HG02642 (cell line): Measurements from ENCODE around the gene GARIN3.
A peak's percentile ranks its signal among the peaks of the same experiment; 100 is the strongest.
"Not testable (repeated sequence)": the region's sequence is repeated elsewhere in the genome, so short reads cannot be mapped to it uniquely, and the experiment has no call there.

Experiments used
- ATAC-seq: cut with Tn5 transposase; IDR thresholded peaks from one replicate; pipeline ENCODE4 v1.9.1; 2021; ENCODE audit warnings: mild to moderate bottlenecking; ENCODE audit not compliant: unreplicated experiment, poor library complexity

Gene GARIN3

DNA sequence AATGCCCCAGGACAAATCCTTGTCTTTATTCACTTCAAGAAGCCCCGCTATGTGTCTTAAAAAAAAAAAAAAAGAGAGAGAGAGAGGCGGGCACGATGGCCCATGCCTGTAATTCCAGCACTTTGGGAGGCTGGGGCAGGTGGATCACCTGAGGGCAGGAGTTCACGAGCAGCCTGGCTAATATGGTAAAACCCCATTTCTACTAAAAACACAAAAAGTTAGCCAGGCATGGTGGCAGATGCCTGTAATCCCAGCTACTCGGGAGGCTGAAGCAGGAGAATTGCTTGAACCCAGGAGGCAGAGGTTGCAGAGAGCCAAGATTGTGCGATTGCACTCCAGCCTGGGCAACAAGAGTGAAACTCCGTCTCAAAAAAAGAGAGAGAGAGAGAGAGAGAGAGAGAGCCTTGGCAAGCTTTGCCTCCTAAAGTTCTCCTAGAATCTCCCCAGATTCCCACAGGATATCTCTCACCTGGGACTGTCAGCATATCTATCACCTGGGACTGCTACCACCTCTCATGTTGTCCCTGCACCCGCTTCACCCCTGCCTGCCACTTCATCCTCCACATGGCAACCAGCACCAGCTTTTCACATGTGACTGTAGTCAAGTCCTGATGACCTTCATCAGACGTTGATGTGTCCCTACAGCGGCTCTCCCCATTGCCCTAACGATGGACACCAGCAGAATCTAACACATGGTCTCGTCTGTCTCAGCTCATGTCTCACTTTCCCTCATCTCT is 20.4 kb upstream of the GARIN3 start:
- no peak for ATAC-seq

DNA sequence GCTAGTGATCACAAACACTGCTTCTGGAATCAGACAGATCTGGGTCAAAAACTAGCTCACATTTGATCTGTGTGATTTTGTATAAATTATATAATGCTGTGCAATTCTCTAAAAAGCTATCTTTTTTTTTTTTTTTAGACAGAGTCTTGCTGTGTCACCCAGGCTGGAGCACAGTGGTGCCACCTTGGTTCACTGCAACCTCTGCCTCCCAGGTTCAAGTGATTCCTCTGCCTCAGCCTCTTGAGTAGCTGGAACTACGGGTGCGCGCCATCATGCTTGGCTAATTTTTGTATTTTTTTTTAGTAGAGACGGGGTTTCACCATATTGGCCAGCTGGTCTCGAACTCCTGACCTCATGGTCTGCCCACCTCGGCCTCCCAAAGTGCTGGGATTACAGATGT is 19.1 kb upstream of the GARIN3 start:
- not testable (repeated sequence) for ATAC-seq

DNA sequence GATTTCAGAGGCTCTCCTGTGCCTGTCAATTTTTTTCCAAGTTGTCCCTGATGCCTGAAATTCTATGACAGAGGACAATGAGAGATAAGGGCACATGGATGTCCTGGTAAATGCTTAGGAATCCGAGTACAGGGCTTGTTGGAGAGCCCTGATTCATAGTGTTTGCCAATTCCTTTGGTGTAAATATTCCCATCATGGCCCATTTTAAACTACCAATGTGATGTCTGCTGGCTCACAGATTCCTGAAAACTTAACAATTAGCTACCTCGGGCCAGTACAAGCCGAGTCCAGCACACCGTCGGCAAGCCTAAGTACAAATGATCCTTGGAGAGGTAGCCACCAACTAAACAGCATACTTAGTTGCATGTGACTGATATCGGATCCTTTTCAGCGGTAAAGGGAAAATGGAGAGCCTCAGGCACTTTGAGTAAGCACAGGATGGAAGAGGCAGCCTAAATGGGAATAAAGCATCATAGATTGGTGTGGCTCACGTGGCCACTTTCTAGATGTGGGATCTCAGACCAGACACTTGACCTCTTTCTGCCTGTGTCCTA is 18.1 kb upstream of the GARIN3 start:
- ATAC-seq: no peak

DNA sequence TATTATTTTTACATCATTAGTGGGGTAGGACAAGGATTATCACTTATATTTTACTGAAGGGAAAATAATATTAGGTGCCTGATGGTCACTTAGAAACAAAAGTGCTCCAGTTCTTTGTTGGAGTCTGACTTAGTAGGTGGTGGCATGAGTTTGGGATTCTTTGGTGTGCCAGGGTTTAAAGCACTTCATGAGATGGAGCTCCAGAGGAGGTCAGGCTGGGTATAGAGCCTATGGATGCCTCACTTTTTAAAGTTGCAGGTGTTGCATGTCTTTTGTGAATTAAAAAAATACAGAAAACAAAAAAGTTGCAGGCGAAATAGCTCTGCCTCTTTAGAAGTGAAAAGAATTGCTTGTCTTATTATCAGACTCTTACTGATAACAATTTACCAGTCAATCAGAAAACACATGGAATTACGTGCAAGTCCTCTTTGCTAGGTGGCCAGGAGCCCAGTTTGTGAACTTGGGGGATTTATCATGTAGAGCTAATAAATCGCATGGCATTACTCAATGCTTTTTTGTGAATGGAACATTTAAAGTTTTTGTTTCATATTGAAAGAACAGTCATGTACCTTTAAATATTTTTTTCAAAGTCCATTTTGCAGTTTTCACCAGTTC is 16.2 kb upstream of the GARIN3 start:
- no peak for ATAC-seq

DNA sequence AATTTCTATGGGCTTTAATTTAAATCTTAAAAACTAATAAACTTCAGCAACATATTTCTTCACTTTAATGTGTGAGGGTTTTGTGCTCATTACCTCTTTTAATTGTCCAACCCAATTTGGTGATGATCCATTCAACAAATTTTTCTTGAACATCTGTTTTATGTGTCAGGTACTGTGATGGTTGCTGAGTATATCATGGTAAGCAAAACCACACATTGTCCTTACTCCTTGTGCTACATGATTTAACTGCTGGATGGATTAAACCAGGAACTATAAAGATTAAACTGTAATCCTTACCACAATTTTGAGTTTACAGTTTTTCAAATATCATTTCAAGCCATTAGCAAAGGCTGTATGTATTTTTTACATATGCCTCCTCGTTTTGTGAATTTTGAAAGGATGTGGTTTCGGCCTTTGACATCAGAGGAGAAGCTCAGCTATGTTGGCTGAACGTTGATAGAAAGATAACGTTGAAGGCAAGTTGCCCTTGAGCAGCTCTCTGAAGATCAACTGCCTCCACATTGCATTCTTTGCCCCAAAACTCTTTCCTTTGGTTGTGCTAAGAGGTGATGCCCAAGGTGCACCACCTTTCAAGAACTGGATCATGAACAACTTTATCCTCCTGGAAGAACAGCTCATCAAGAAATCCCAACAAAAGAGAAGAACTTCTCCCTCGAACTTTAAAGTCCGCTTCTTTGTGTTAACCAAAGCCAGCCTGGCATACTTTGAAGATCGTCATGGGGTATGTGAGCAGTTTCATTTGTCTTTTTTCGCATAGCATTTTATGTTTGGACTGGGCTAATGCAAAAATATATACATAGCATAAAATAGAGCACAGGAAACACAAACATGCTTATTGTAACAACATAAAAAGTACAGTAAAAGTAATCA is 14.6 kb upstream of the GARIN3 start, which contains the start of gene ITK:
Gene ITK (plus strand): TSS at position 467 of the 891 bp plus-strand sequence. CDS start 138 bp downstream, at position 605.
- ATAC-seq: no peak

DNA sequence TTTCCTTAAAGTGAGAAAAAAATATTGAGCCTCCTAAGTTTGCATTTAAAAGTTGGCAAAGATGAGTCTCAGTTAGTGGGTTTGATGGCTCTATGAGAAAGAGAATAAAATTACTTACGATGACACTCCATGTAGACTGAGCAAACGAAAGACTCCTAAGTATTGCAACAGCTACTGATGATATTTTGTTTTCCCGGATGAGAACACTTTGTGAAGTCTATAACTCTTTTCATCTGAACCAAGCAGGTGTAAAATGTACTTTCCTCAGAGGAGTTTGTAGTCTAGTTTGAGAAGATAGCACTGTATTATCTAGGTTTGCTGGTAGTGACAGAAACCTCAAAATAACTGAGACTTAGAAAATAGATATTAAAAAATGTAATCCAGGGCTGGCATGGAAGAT is 12.9 kb upstream of the GARIN3 start:
- no peak for ATAC-seq

DNA sequence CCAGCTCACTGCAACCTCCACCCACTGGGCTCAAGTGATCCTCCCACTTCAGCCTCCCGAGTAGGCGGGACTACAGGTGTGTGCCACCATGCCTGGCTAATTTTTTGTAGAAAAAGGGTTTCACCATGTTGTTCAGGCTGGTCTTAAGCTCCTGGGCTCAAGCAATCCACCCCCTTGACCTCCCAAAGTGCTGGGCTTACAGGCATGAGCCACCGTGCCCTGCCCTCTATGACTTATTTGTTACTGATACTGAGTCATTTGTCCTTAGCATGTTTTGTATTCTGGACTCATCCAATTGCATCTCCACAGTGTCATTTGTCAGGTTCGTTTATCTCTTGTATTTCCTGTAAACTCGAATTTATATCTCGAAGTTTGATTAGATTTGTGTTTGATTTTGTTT is 11.9 kb upstream of the GARIN3 start:
- no peak for ATAC-seq

DNA sequence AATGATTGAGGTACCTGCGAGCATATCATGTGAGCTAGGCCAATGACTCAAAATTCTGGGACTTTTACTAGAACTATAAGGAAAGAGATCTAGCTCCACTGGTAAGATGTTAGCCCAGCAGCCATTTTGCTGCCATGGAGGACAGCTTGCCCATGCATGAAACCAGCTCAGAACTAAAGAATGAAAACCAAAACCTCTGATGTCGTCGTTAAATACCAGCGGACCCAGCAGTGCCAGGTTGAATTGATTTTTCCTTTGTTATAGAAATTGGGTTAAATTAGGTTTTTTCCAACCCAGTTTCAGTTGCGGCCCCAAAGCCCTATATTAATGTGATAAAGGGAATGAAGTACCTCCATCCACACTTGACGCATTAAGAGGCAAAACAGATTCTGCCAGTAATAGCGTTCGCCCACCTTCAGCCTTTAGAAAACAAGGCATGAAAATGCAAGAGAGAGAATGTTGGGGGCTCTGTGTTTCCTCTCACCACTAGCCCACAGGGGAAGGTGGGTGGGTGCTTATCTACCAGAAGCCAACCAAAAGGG is 9.1 kb upstream of the GARIN3 start:
- ATAC-seq: no peak

DNA sequence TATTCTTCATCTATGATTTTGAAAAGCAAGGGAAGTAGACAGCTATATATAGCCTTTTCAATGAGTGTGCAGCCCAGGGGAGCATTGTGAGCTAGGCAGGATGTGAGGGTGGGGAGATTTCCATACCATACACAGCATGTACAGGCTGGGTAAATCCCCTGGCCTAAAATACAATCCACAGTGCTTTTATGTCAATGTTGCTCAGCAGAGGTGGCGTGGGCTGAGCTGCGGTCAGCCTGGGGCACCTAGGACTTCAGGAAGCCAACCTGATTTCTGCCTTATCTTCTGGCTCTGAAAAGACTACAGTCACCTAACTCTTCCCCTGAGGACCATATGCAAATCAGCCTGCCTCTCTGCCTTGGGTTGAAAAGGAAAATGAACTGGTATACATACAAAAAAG is 6.3 kb upstream of the GARIN3 start:
- peak; percentile 99 for ATAC-seq

DNA sequence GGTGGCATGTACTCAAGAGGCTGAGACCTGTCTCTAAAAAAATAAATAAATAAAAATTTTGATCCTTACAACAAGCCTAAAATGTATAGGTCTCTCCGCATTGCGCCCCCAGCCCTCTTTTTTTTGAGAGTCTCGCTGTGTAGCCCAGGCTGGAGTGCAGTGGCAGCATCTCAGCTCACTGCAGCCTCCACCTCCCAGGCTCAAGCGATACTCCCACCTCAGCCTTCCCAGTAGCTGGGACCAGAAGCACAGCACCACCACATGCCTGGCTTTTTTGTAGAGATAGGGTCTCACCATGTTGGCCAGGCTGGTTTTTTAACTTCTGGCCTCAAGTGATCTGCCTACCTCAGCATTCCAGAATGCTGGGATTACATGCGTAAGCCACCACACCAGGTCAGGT is 2.2 kb upstream of the GARIN3 start:
- no peak for ATAC-seq

DNA sequence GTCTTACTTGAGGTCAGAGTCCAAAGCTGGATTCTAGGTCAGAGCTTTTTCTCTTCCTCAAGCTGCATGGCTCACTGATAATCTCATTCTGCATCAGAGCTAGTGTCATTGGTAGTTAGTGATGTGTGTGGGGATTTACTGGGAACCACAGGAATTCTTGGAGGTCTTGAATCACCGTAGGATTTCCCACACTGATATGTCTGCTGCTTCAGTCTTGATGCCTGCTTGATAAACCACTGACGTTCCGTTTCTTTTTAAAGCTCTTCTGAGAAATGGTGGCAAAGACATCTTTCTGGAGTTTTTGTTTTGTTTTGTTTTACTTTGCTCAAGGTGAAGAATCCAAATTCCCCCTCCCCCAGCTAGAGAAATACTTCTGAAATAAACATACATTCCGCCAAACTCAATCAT is 1.2 kb upstream of the GARIN3 start:
- no peak for ATAC-seq

DNA sequence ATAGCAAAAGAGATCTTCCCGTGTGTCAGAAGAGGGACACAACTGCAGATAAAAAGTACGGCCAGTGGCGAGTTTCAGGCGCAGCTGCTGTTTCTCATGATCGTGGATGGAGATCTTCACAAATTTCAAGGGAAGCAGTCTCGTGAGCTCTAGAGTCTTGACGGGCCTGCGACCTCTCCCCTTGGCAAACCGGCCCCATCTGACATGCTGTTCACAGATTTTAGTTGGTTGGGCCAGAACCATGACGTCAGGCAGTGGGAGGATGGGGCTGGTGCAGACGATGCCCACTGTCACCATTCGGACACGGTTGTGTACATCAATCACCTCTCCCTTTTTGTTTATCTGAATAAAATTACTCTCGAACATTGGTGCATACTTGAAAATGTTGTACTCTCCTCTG is 396 bp downstream of the GARIN3 start:
- no peak for ATAC-seq

DNA sequence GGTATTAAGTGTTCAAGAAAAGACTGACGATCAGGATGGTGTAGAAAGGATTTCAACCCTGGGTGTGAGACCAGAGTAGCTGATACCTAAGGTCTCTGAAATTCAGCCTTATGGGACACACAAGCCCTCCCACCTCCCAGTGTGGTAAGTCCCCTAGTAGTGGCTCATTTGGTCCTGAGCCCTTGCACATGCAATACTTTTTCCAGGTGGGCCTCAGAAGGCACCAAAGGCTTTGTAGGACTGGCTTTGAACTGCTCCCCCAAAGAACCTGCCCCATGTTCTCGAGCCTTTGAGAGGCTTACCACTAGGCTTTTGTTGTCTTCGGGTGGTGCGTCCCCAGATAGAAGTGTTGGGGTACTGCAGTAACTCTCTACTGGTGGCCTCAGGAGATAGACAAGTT is 803 bp downstream of the GARIN3 start:
- ATAC-seq: no peak

DNA sequence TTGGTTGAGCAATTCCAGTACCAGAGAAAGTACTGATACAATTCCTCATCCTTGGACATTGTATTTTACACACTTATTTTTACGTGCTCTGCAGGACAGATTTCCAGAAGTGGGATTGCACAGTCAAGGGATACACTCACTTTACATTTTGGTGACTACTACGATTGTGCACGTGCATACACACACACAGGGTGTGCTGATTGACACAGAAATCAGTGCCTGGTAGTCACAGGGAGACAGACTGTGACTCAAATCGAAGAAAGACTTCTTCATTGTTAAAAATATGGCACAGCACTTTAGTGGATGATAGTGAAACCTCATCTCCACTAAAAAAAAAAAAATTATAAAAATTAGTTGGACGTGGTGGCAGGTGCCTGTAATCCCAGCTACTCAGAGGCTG is 1.5 kb downstream of the GARIN3 start:
- ATAC-seq: no peak

DNA sequence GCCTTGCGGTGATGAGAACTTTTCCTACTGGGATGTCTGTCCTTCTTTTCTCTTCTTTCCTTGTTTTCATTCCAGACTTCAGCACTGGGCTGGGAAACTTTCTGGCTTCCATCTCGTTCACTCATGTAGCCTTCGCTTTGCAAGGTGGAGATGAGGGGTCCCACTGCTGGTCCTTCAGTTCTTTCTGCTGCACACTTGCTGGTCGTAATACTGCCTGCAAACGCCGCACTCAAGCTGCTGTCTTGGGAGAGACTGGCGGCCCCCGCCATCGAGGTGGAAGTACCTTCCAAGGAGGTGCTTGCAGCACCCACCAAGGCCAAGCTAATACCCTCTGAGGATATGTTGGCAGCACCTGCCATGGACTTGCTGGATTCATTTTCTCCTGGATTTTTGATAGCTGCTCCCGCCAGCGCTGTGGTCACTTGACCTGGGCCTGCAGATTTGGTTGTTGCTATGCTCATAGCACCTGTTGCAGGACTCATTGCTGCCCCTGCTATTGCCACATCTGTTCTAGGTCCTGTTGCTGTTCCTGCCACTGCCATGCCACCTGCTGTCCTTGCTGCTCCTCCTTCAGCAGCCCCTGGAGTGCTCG is 3.0 kb downstream of the GARIN3 start:
- ATAC-seq: no peak

DNA sequence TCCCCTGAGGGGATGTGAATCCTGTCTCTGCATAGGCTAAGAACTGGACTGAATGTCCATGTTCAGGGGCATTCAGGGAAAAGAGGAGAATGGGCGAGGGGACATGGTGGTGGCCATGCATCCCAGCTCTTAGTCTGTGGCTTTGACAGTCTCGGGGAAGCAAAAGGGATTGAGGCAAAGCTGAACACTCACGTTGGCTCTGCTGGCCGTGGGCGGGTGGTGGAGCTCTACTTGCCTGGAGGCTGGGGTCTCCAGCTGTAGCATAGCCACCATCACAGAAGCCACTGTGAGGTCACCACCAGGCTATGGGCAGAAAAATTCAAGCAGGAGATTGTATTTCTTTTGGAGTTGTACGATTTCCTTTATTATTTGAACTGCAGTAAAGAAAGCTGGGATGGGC is 4.1 kb downstream of the GARIN3 start:
- no peak for ATAC-seq

DNA sequence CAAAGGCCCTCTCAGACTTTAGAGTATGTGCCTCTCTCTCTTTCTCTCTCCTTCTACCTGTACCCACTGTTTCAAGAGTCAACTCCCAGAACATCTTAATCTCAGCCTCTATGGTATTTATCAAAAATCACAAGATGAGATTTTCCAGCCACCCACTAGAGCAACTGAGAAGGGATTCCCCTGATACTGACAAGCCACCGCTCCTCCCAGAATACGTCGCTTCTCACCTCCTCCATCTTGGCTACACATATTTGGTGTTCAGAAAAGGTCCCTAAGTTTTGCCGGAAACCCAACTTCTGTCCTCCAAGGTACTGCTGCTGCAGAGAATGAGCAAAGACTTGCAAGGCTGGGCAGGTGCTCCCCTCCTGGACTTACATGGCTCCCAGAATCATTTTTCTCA is 6.1 kb downstream of the GARIN3 start:
- ATAC-seq: no peak

DNA sequence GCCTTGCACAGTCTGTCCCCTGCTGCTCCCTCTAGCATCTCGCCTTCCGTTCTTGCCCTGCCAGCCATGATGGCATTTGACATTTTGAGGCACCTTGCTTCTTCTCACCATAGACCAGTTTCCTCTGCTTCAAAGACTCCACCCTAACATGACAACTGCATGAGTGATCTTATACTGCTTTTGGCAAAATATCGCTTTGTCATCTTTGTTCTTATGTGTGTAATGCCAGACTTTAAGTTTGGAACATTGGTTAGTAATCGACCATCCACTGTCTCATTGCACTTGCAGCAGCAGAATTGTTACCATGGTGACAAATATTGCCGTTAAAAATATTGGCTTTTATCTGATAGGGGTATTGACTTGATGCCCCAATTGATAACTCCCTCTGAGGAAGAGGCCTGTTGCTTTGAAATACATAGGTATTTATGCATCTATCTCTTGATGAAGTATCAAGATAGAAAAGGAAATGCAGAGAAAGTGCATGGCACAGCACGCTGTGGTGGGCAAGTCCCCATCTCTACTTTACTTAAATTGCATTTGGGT is 6.8 kb downstream of the GARIN3 start:
- ATAC-seq: no peak

DNA sequence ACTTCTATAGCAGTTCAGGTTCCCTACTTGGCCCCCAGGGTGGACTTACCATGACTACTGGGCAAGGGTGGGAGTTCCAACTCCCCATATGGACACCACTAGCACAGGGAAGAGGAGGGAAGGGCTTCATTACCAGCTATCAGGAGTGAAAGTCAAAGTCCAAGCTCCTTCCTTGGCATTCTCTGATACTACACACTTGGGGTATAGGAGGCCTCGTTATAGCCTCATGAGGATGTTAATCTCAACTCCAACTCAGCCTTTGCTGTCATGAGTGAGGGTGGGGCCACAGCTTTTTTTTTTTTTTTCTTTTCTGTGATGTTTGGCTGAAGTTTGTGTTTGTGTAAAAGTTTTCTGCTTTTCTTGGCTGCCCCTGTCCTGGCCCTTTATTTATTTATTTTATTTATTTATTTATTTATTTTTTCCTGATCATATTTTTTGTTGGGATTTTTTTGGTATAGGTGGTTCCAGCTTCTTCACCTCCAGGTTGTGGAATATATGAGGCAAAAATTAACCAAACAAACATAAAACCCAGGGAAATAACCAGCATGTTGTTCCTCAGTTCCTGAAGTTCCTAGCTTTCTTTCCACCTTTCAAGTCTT is 8.7 kb downstream of the GARIN3 start:
- no peak for ATAC-seq

DNA sequence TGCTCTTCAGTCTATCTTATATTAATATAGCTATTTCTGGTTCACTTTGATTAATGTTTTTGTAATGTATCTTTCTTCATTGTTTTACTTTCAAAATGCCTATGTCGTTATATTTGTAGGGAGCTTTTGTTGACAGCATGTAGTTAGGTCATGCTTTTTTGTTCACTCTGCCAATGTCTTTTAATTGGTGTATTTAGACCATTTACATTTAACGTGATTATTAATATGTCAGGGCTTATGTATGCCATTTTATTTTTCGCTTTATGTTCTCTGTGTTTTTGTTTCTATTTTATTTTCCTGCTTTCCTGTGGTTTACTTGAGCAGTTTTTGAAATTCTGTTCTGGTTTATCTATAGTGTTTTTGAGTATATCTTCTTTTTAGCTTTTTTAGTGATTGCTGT is 10.8 kb downstream of the GARIN3 start:
- no peak for ATAC-seq
